ENCODE measurements around the gene TMEM164. TPM values are rescaled to one million over a fixed set of nuclear protein-coding genes. Genes with fewer than 3 reads are reported as not detected.

The TMEM164 gene
- total RNA-seq, 2 donors from 2014 or later, result 30.3 to 36.6 TPM

- H3K9me3 ChIP-seq, result no peaks in the 10 kb centered on the region
- peak overlapping the region; percentile 5 to 24 for H3K27ac ChIP-seq
- DNase-seq (ENCODE audit: low spot score), result no peak
- no peak for TF ChIP-seq CTCF (IDR thresholded peaks at IDR 0.05)
- H3K4me3 ChIP-seq, result no peak overlapping the region
- peaks cover 0 to 31% of the 10 kb centered on the region in 2 donors for H3K4me1 ChIP-seq
- no peaks in the 10 kb centered on the region for H3K27me3 ChIP-seq
- peaks cover 2% of the 10 kb centered on the region for H3K36me3 ChIP-seq
Measured at GRCh38 chrX:110006161-110006560, 3.2 kb downstream of the TMEM164 start.

DNA sequence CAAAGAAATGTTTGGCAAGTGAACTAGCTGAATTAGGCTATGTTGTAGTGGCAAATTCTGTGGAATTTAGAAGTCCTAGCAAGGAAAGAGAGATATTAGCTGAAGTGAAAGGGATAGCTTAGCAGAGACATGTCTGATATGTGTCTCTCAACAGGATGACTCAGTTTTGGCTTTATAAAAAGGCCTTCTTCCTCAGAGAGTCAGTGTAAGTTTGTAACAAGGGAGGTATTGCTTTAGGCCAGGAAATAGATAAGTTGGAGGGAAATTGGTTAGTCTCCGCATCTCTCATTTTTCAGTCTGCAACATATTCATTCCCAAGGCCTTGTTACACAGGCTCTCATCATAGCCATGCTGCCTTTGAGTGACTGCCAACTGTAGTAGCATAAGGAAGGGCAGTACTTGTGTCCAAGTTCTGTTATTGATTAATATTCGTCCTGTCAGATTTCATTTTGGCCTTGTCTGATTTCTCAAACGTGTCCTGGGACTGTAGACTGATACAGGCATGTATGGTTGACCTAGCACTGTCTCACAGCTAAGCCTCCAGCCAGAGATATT lies 4.0 kb downstream of the TMEM164 start:
- DNase-seq (ENCODE audit: low spot score), result no peak
- Histone ChIP-seq H3K9me3 (no peaks in the 10 kb centered on the region), H3K27ac (peak overlapping the region in 1 of 2 donors; percentile 24), H3K4me1 (peaks cover 0 to 25% of the 10 kb centered on the region in 2 donors), H3K36me3 (peaks cover 3% of the 10 kb centered on the region), H3K4me3 (no peak overlapping the region), H3K27me3 (no peaks in the 10 kb centered on the region)
- TF ChIP-seq CTCF (IDR thresholded peaks at IDR 0.05), result no peak

- peak overlapping the region in 1 of 2 donors; percentile 24 for H3K27ac ChIP-seq
- H3K4me3 ChIP-seq, result no peak overlapping the region
- no peaks in the 10 kb centered on the region for H3K9me3 ChIP-seq
- peaks cover 0 to 30% of the 10 kb centered on the region in 2 donors for H3K4me1 ChIP-seq
- no peak for DNase-seq (ENCODE audit: low spot score)
- no peaks in the 10 kb centered on the region for H3K27me3 ChIP-seq
- peaks cover 3% of the 10 kb centered on the region for H3K36me3 ChIP-seq
- TF ChIP-seq CTCF (IDR thresholded peaks at IDR 0.05), result no peak
Measured at GRCh38 chrX:110008011-110008635, 5.2 kb downstream of the TMEM164 start.

- Histone ChIP-seq H3K4me3 (no peak overlapping the region), H3K36me3 (peaks cover 3% of the 10 kb centered on the region), H3K9me3 (no peaks in the 10 kb centered on the region), H3K27ac (no peak overlapping the region), H3K27me3 (no peaks in the 10 kb centered on the region), H3K4me1 (peaks cover 0 to 13% of the 10 kb centered on the region in 2 donors)
- TF ChIP-seq CTCF (IDR thresholded peaks at IDR 0.05), result no peak
- no peak for DNase-seq (ENCODE audit: low spot score)
Measured at GRCh38 chrX:110012818-110013485, 10.0 kb downstream of the TMEM164 start.

GRCh38 chrX:110013968-110014367 lies 11.1 kb downstream of the TMEM164 start:
- TF ChIP-seq CTCF (IDR thresholded peaks at IDR 0.05), result no peak
- H3K9me3 ChIP-seq, result no peaks in the 10 kb centered on the region
- no peak overlapping the region for H3K27ac ChIP-seq
- H3K4me3 ChIP-seq, result no peak overlapping the region
- H3K4me1 ChIP-seq, result peaks cover 0 to 13% of the 10 kb centered on the region in 2 donors
- H3K36me3 ChIP-seq, result peaks cover 3% of the 10 kb centered on the region
- no peak for DNase-seq (ENCODE audit: low spot score)
- no peaks in the 10 kb centered on the region for H3K27me3 ChIP-seq

All from right atrium auricular region (tissue), 2 donors.